HEK293 (cell line): ENCODE measurements around the gene SNX17.

Source experiments
- CTCF ChIA-PET: fragments of 350-600 bp; formaldehyde crosslinking; extraction: SDS; loops from one replicate; lab custom pipeline; 2021; ENCODE audit warnings: antibody characterized with exemption; lab: Yijun Ruan, JAX
- POLR2A ChIA-PET: fragments of 300-600 bp; formaldehyde crosslinking; extraction: SDS; loops from one replicate; lab custom pipeline; 2020; ENCODE audit warnings: antibody characterized with exemption, inconsistent platforms; lab: Yijun Ruan, JAX
- H3K27ac ChIP-seq: fragments of 200-500 bp; sonication (Bioruptor generic); 2 replicates; pipeline ENCODE4 v1.5.1; 2014; ENCODE audit warnings: low read depth, low read length, control low read depth, inconsistent platforms; ENCODE audit errors: extremely low read depth
- H3K36me3 ChIP-seq, 2 experiments: fragments of 200-500 bp in 1 of 2; sonication (Bioruptor generic) in 1 of 2; 1 replicate in 1 of 2; 2 replicates in 1 of 2; pipeline ENCODE4 v1.5.1; 2014 to 2017; ENCODE audit warnings: inconsistent platforms in 2 of 2, low read length in 2 of 2; ENCODE audit not compliant: control insufficient read depth in 2 of 2, insufficient read depth in 1 of 2
- H3K4me1 ChIP-seq: fragments of 200-500 bp; sonication (Bioruptor generic); 2 replicates; pipeline ENCODE4 v1.5.1; 2014; ENCODE audit warnings: mild to moderate bottlenecking, low read length, inconsistent platforms; ENCODE audit not compliant: control insufficient read depth, insufficient read depth
- H3K4me3 ChIP-seq: 2 replicates; pipeline ENCODE4 v1.5.1; 2011; ENCODE audit warnings: low read depth, mild to moderate bottlenecking, control low read depth, low read length, moderate library complexity
- H3K9me3 ChIP-seq: fragments of 200-500 bp; sonication (Bioruptor generic); 2 replicates; pipeline ENCODE4 v1.5.1; 2014; ENCODE audit warnings: low read depth, low read length, inconsistent platforms; ENCODE audit not compliant: control insufficient read depth, insufficient read depth
- GLI4 ChIP-seq: fragments of 450-650 bp; formaldehyde crosslinking; IDR thresholded peaks from 2 replicates; pipeline ENCODE4 v1.5.1; 2016; ENCODE audit warnings: missing biosample characterization, missing genetic modification characterization
- ZBTB48 ChIP-seq: fragments of 450-650 bp; formaldehyde crosslinking; IDR thresholded peaks from 2 replicates; pipeline ENCODE4 v1.5.1; 2016; ENCODE audit warnings: missing biosample characterization, missing genetic modification characterization
- ZBTB8A ChIP-seq: fragments of 450-650 bp; formaldehyde crosslinking; IDR thresholded peaks from 2 replicates; pipeline ENCODE4 v1.5.1; 2016; ENCODE audit warnings: missing biosample characterization, missing genetic modification characterization
- ZFHX2 ChIP-seq: fragments of 450-650 bp; formaldehyde crosslinking; conservative IDR thresholded peaks from 2 replicates; pipeline ENCODE4 v1.5.1; 2016; ENCODE audit warnings: missing biosample characterization, missing genetic modification characterization
- ZNF341 ChIP-seq: fragments of 450-650 bp; formaldehyde crosslinking; IDR thresholded peaks from 2 replicates; pipeline ENCODE4; 2016; ENCODE audit warnings: low read depth, missing biosample characterization, missing genetic modification characterization
- ZNF426 ChIP-seq: fragments of 450-650 bp; formaldehyde crosslinking; IDR thresholded peaks from 2 replicates; pipeline ENCODE4 v1.5.1; 2017; ENCODE audit warnings: missing biosample characterization, missing genetic modification characterization, mild to moderate bottlenecking, inconsistent platforms, moderate library complexity
- TF ChIP-seq, protein P1 (sequence below): fragments of 450-650 bp; formaldehyde crosslinking; IDR thresholded peaks from 2 replicates; pipeline ENCODE4 v1.5.1; 2016; ENCODE audit warnings: missing biosample characterization, missing genetic modification characterization
- TF ChIP-seq, protein P2 (sequence below): fragments of 450-650 bp; formaldehyde crosslinking; IDR thresholded peaks from 2 replicates; pipeline ENCODE4 v1.5.1; 2017; ENCODE audit warnings: missing biosample characterization, missing genetic modification characterization
- TF ChIP-seq, protein P3 (sequence below): fragments of 450-650 bp; formaldehyde crosslinking; IDR thresholded peaks from 2 replicates; pipeline ENCODE4 v1.5.1; 2016; ENCODE audit warnings: missing biosample characterization, missing genetic modification characterization, borderline replicate concordance
- TF ChIP-seq, protein P4 (sequence below): fragments of 450-650 bp; formaldehyde crosslinking; IDR thresholded peaks from 2 replicates; pipeline ENCODE4 v1.5.1; 2016; ENCODE audit warnings: missing biosample characterization, missing genetic modification characterization
- TF ChIP-seq, protein P5 (sequence below): fragments of 450-650 bp; formaldehyde crosslinking; IDR thresholded peaks from 2 replicates; pipeline ENCODE4 v1.5.1; 2016; ENCODE audit warnings: missing biosample characterization, missing genetic modification characterization
- TF ChIP-seq, protein P6 (sequence below): fragments of 450-650 bp; formaldehyde crosslinking; IDR thresholded peaks from 2 replicates; pipeline ENCODE4 v1.5.1; 2016; ENCODE audit warnings: missing biosample characterization, missing genetic modification characterization
- TF ChIP-seq, protein P7 (sequence below): fragments of 450-650 bp; formaldehyde crosslinking; IDR thresholded peaks from 2 replicates; pipeline ENCODE4 v1.5.1; 2016; ENCODE audit warnings: missing biosample characterization, missing genetic modification characterization
- TF ChIP-seq, protein P8 (sequence below): fragments of 450-650 bp; formaldehyde crosslinking; IDR thresholded peaks from 2 replicates; pipeline ENCODE4 v1.5.1; 2017; ENCODE audit warnings: missing biosample characterization, missing genetic modification characterization

The SNX17 gene

DNA sequence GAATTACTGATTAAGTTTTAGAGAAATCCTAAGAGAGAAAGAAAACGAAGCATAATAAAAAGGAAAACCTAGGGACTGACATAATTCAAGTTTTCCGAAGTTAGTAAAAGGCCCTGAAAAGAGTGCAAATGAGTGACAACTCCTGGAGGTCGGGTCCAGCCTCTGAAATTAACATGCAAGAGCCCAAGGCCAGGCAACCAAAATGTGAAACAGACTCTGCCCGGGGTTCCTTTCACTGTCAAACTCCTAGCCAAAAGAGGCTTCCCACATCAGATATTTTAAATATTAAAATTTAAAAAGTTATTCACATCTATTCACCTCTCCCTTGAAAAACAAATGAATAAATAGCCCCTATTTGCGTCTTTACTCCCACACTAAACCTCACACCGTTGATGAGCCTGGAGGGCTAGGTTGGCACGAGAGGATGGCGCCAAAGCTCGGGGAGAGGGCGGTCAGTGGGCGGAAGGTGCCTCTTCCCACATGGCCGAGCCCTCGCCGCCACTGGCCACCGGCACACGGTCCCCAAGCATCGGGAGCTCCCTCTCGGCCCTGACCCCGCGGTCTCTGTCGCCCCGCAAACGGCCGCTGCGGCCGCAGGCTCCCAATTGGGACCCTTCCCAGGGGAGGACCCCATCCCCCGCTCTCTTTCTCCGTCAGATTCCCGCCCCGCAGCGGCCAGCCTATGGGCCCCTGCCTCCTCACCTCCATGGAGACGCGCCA is 38.3 kb downstream of the SNX17 start (continued):
- TF ChIP-seq, protein P1, sequence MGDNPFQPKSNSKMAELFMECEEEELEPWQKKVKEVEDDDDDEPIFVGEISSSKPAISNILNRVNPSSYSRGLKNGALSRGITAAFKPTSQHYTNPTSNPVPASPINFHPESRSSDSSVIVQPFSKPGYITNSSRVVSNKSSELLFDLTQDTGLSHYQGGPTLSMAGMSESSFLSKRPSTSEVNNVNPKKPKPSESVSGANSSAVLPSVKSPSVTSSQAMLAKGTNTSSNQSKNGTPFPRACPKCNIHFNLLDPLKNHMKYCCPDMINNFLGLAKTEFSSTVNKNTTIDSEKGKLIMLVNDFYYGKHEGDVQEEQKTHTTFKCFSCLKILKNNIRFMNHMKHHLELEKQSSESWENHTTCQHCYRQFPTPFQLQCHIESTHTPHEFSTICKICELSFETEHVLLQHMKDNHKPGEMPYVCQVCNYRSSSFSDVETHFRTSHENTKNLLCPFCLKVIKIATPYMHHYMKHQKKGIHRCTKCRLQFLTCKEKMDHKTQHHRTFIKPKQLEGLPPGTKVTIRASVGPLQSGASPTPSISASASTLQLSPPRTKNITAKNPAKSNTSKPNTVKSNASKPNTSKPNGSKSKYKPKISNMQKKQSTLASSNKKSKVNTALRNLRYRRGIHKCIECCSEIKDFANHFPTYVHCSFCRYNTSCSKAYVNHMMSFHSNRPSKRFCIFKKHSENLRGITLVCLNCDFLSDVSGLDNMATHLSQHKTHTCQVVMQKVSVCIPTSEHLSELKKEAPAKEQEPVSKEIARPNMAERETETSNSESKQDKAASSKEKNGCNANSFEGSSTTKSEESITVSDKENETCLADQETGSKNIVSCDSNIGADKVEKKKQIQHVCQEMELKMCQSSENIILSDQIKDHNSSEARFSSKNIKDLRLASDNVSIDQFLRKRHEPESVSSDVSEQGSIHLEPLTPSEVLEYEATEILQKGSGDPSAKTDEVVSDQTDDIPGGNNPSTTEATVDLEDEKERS (tag by site-specific recombination) = no peak
- TF ChIP-seq, protein P2, sequence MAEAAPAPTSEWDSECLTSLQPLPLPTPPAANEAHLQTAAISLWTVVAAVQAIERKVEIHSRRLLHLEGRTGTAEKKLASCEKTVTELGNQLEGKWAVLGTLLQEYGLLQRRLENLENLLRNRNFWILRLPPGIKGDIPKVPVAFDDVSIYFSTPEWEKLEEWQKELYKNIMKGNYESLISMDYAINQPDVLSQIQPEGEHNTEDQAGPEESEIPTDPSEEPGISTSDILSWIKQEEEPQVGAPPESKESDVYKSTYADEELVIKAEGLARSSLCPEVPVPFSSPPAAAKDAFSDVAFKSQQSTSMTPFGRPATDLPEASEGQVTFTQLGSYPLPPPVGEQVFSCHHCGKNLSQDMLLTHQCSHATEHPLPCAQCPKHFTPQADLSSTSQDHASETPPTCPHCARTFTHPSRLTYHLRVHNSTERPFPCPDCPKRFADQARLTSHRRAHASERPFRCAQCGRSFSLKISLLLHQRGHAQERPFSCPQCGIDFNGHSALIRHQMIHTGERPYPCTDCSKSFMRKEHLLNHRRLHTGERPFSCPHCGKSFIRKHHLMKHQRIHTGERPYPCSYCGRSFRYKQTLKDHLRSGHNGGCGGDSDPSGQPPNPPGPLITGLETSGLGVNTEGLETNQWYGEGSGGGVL (tag by site-specific recombination) = no peak
- TF ChIP-seq ZBTB48 = peak; percentile 59; the same call in 1 of the 2 replicates
- TF ChIP-seq, protein P3, sequence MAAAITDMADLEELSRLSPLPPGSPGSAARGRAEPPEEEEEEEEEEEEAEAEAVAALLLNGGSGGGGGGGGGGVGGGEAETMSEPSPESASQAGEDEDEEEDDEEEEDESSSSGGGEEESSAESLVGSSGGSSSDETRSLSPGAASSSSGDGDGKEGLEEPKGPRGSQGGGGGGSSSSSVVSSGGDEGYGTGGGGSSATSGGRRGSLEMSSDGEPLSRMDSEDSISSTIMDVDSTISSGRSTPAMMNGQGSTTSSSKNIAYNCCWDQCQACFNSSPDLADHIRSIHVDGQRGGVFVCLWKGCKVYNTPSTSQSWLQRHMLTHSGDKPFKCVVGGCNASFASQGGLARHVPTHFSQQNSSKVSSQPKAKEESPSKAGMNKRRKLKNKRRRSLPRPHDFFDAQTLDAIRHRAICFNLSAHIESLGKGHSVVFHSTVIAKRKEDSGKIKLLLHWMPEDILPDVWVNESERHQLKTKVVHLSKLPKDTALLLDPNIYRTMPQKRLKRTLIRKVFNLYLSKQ = no peak
- no peak for TF ChIP-seq ZNF426 (tag by site-specific recombination)
- TF ChIP-seq, protein P4, sequence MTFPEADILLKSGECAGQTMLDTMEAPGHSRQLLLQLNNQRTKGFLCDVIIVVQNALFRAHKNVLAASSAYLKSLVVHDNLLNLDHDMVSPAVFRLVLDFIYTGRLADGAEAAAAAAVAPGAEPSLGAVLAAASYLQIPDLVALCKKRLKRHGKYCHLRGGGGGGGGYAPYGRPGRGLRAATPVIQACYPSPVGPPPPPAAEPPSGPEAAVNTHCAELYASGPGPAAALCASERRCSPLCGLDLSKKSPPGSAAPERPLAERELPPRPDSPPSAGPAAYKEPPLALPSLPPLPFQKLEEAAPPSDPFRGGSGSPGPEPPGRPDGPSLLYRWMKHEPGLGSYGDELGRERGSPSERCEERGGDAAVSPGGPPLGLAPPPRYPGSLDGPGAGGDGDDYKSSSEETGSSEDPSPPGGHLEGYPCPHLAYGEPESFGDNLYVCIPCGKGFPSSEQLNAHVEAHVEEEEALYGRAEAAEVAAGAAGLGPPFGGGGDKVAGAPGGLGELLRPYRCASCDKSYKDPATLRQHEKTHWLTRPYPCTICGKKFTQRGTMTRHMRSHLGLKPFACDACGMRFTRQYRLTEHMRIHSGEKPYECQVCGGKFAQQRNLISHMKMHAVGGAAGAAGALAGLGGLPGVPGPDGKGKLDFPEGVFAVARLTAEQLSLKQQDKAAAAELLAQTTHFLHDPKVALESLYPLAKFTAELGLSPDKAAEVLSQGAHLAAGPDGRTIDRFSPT = peak; percentile 58

DNA sequence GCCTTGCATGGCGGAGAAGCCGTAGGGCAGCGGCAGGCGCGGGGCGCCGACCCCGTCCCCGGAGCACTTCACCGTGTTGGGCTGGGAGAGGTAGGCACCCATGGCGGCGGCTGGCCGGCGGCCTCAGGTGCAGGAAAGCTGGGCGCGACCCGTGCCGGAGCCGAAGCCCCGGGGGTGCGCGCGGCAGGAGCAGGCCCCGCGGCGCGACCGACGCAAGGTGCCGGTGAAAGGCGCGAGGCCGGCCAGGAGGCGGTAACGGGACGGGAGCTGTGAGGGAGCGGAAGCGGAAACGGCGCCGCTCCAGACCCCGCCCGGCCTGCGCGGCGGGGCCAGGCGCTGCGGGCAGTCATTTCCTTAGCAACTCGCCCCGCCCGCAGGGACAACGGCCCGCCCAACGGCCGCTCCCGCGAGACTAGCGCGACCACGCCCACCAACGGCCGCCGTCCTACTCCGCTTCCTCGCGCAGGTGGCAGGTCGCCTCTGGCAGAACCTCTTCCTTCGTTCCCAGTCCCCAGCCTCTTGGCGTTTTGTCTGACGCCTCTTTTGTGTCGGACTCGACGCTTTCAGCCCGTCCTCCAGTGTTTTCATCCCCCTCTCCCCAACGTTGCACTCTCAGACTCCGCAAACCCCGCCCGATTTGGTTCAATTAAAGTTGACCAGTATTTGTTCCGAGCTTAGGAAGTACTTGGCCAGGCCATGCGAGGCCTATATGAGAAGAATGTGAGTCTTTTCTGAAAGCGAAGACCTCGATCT is 39.1 kb downstream of the SNX17 start, which contains the start of gene PPM1G:
TSS of gene PPM1G (minus strand) at position 271 of the 753 bp plus-strand sequence. CDS start at position 102, 169 bp downstream.
- no peaks in the 10 kb centered on the region for H3K9me3 ChIP-seq
- H3K4me1 ChIP-seq = peaks cover 9% of the 10 kb centered on the region; the same call in 1 of the 2 replicates
- ChIA-PET CTCF (interaction anchor here (0.6 to 4.2 kb wide), 9 partner anchors 12 to 987 kb away, joined by 3 to 17 read pairs (median 3); partner anchors contain the start of gene NRBP1), POLR2A (interaction anchor here (0.6 to 3.4 kb wide), 16 partner anchors 11 to 517 kb away, joined by 3 to 56 read pairs (median 5); partner anchors contain the start of genes CCDC121, EIF2B4, GPN1 and GTF3C2)
- peaks cover 17 to 21% of the 10 kb centered on the region in 2 experiments; a peak in 2 of 3 replicates for H3K36me3 ChIP-seq
- peak within 1 kb of the TSS; percentile 96 for H3K27ac ChIP-seq
- peak within 1 kb of the TSS; percentile 98 for H3K4me3 ChIP-seq
- no peak for TF ChIP-seq GLI4 (tag by site-specific recombination)
- TF ChIP-seq ZBTB8A (tag by site-specific recombination) = 0 out of 2 replicates have a peak, but pooled peaks have one; percentile 39
- no peak for TF ChIP-seq ZNF341 (tag by site-specific recombination)
- TF ChIP-seq, protein P5, sequence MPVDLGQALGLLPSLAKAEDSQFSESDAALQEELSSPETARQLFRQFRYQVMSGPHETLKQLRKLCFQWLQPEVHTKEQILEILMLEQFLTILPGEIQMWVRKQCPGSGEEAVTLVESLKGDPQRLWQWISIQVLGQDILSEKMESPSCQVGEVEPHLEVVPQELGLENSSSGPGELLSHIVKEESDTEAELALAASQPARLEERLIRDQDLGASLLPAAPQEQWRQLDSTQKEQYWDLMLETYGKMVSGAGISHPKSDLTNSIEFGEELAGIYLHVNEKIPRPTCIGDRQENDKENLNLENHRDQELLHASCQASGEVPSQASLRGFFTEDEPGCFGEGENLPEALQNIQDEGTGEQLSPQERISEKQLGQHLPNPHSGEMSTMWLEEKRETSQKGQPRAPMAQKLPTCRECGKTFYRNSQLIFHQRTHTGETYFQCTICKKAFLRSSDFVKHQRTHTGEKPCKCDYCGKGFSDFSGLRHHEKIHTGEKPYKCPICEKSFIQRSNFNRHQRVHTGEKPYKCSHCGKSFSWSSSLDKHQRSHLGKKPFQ = no peak
- 0 out of 2 replicates have a peak, but pooled peaks have one; percentile 5 for TF ChIP-seq ZFHX2 (tag by site-specific recombination)
- TF ChIP-seq, protein P6, sequence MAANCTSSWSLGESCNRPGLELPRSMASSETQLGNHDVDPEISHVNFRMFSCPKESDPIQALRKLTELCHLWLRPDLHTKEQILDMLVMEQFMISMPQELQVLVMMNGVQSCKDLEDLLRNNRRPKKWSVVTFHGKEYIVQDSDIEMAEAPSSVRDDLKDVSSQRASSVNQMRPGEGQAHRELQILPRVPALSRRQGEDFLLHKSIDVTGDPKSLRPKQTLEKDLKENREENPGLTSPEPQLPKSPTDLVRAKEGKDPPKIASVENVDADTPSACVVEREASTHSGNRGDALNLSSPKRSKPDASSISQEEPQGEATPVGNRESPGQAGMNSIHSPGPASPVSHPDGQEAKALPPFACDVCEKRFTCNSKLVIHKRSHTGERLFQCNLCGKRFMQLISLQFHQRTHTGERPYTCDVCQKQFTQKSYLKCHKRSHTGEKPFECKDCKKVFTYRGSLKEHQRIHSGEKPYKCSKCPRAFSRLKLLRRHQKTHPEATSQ (tag by site-specific recombination) = 0 out of 2 replicates have a peak, but pooled peaks have one; percentile 65
- TF ChIP-seq, protein P7, sequence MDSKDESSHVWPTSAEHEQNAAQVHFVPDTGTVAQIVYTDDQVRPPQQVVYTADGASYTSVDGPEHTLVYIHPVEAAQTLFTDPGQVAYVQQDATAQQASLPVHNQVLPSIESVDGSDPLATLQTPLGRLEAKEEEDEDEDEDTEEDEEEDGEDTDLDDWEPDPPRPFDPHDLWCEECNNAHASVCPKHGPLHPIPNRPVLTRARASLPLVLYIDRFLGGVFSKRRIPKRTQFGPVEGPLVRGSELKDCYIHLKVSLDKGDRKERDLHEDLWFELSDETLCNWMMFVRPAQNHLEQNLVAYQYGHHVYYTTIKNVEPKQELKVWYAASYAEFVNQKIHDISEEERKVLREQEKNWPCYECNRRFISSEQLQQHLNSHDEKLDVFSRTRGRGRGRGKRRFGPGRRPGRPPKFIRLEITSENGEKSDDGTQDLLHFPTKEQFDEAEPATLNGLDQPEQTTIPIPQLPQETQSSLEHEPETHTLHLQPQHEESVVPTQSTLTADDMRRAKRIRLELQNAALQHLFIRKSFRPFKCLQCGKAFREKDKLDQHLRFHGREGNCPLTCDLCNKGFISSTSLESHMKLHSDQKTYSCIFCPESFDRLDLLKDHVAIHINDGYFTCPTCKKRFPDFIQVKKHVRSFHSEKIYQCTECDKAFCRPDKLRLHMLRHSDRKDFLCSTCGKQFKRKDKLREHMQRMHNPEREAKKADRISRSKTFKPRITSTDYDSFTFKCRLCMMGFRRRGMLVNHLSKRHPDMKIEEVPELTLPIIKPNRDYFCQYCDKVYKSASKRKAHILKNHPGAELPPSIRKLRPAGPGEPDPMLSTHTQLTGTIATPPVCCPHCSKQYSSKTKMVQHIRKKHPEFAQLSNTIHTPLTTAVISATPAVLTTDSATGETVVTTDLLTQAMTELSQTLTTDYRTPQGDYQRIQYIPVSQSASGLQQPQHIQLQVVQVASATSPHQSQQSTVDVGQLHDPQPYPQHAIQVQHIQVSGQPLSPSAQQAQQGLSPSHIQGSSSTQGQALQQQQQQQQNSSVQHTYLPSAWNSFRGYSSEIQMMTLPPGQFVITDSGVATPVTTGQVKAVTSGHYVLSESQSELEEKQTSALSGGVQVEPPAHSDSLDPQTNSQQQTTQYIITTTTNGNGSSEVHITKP = peak; percentile 62
- TF ChIP-seq, protein P8, sequence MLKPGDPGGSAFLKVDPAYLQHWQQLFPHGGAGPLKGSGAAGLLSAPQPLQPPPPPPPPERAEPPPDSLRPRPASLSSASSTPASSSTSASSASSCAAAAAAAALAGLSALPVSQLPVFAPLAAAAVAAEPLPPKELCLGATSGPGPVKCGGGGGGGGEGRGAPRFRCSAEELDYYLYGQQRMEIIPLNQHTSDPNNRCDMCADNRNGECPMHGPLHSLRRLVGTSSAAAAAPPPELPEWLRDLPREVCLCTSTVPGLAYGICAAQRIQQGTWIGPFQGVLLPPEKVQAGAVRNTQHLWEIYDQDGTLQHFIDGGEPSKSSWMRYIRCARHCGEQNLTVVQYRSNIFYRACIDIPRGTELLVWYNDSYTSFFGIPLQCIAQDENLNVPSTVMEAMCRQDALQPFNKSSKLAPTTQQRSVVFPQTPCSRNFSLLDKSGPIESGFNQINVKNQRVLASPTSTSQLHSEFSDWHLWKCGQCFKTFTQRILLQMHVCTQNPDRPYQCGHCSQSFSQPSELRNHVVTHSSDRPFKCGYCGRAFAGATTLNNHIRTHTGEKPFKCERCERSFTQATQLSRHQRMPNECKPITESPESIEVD = no peak
